Inferior parietal cortex (tissue), 1 donor: Measurements from ENCODE around the gene EEF1B2.
"Not testable (repeated sequence)": the region's sequence is repeated elsewhere in the genome, so short reads cannot be mapped to it uniquely, and the experiment has no call there.

Experiments used
- DNase-seq: peaks from one replicate; pipeline ENCODE4 v3.0.0-alpha.2; 2016; ENCODE audit errors: extremely low spot score

The EEF1B2 gene

GRCh38 chr2:206164261-206164862 lies 4.7 kb downstream of the EEF1B2 start:
- DNase-seq = peak; percentile 87

GRCh38 chr2:206168230-206168629 lies 8.5 kb downstream of the EEF1B2 start:
- DNase-seq = not testable (repeated sequence)

GRCh38 chr2:206171624-206172397 lies 12.1 kb downstream of the EEF1B2 start:
- DNase-seq = not testable (repeated sequence)

- DNase-seq = no peak
Measured at GRCh38 chr2:206173147-206173546, 13.5 kb downstream of the EEF1B2 start.

- DNase-seq = no peak
Measured at GRCh38 chr2:206176121-206176520, 16.4 kb downstream of the EEF1B2 start.

GRCh38 chr2:206176901-206177300 lies 17.2 kb downstream of the EEF1B2 start:
- DNase-seq = no peak

GRCh38 chr2:206181526-206181925 lies 21.8 kb downstream of the EEF1B2 start:
- not testable (repeated sequence) for DNase-seq

GRCh38 chr2:206189691-206190090 lies 30.0 kb downstream of the EEF1B2 start:
- no peak for DNase-seq

GRCh38 chr2:206190111-206190510 lies 30.4 kb downstream of the EEF1B2 start:
- no peak for DNase-seq

- DNase-seq = no peak
Measured at GRCh38 chr2:206190689-206191088, 31.0 kb downstream of the EEF1B2 start.

GRCh38 chr2:206192157-206192556 lies 32.5 kb downstream of the EEF1B2 start:
- DNase-seq = no peak

GRCh38 chr2:206193671-206194357 lies 34.1 kb downstream of the EEF1B2 start:
- DNase-seq = no peak

- no peak for DNase-seq
Measured at GRCh38 chr2:206198677-206199076, 39.0 kb downstream of the EEF1B2 start.

GRCh38 chr2:206201075-206201848 lies 41.6 kb downstream of the EEF1B2 start:
- DNase-seq = no peak

- DNase-seq = no peak
Measured at GRCh38 chr2:206202446-206202845, 42.8 kb downstream of the EEF1B2 start.

- no peak for DNase-seq
Measured at GRCh38 chr2:206203331-206203730, 43.6 kb downstream of the EEF1B2 start.

- DNase-seq = no peak
Measured at GRCh38 chr2:206204710-206205109, 45.0 kb downstream of the EEF1B2 start.

GRCh38 chr2:206207316-206207715 lies 47.6 kb downstream of the EEF1B2 start:
- DNase-seq = not testable (repeated sequence)

GRCh38 chr2:206208900-206209299 lies 49.2 kb downstream of the EEF1B2 start:
- no peak for DNase-seq

- no peak for DNase-seq
Measured at GRCh38 chr2:206211657-206212255, 52.1 kb downstream of the EEF1B2 start.
